Measurements from ENCODE around the gene RXRG. TPM values are rescaled to one million over a fixed set of nuclear protein-coding genes. Genes with fewer than 3 reads are reported as not detected.

Gene RXRG
- total and polyA plus RNA-seq, 2 experiments from 2014 or later, result not detected

DNA sequence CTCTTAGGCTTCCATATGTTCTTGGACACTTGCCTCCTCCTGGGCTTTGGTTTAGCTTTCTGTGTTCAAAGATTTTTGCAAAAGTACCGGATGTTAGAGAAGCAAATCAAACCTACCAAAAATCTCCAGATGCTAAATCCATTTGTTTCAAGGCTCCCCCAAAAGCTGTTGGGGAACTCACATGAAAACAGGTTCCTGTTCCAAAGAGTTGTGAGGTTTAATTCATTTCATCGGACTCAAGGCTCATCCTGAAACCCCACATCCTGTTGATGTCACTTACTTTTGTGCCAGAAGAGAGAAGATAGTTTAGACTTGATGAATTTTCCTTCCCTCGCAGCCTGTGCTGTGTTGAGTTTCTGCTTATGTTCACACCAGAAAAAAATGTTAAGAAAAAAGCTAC lies 41.7 kb upstream of the RXRG start:
- WGBS, 2 experiments (ENCODE audit: low coverage in 1 of 2, low lambda C conversion rate in 2 of 2, missing lambda C conversion rate in 2 of 2), result 62 to 66% methylated on average over 3 of the region's 3 CpGs
- no peak for DNase-seq
- Histone ChIP-seq H4K20me1 (ENCODE audit: insufficient read depth) (no peaks in the 10 kb centered on the region), H3K79me2 (ENCODE audit: insufficient read depth) (no peaks in the 10 kb centered on the region), H3K27ac (no peak overlapping the region), H3K9me2 (ENCODE audit: insufficient read depth) (no peaks in the 10 kb centered on the region), H3K27me3 (replicated peaks; ENCODE audit: insufficient read depth) (peaks cover 67% of the 10 kb centered on the region), H3F3A (ENCODE audit: insufficient read depth) (no peaks in the 10 kb centered on the region), H3K36me3 (ENCODE audit: low read depth) (no peaks in the 10 kb centered on the region), H3K4me2 (ENCODE audit: unreplicated experiment) (no peak overlapping the region), H3K4me3 (no peak overlapping the region), H3K9ac (no peak overlapping the region), H2AFZ (no peak overlapping the region), H3K4me1 (ENCODE audit: insufficient read depth) (0 out of 2 replicates have a peak, but pooled peaks cover 2% of the 10 kb centered on the region), H3K9me3 (ENCODE audit: low read depth) (no peaks in the 10 kb centered on the region)
- TF ChIP-seq EZH2 (IDR thresholded peaks at IDR 0.05; ENCODE audit: insufficient read depth, poor library complexity, severe bottlenecking), result no peak
- no peak for TF ChIP-seq EZH2phosphoT487 (IDR thresholded peaks at IDR 0.05; ENCODE audit: insufficient read depth, low read depth)
- in situ Hi-C loops (cut with MboI), result no loop called here

GRCh38 chr1:165485716-165486115 lies 40.8 kb upstream of the RXRG start:
- no peak overlapping the region for H2AFZ ChIP-seq
- no peaks in the 10 kb centered on the region for H3F3A ChIP-seq (ENCODE audit: insufficient read depth)
- H3K4me3 ChIP-seq, result no peak overlapping the region
- H3K79me2 ChIP-seq (ENCODE audit: insufficient read depth), result no peaks in the 10 kb centered on the region
- H3K4me1 ChIP-seq (ENCODE audit: insufficient read depth), result 0 out of 2 replicates have a peak, but pooled peaks cover 2% of the 10 kb centered on the region
- no peak overlapping the region for H3K27ac ChIP-seq
- no peaks in the 10 kb centered on the region for H3K9me3 ChIP-seq (ENCODE audit: low read depth)
- no peaks in the 10 kb centered on the region for H3K36me3 ChIP-seq (ENCODE audit: low read depth)
- in situ Hi-C loops (cut with MboI), result no loop called here
- no peak for DNase-seq
- H4K20me1 ChIP-seq (ENCODE audit: insufficient read depth), result no peaks in the 10 kb centered on the region
- no peak overlapping the region for H3K4me2 ChIP-seq (ENCODE audit: unreplicated experiment)
- H3K9me2 ChIP-seq (ENCODE audit: insufficient read depth), result no peaks in the 10 kb centered on the region
- peaks cover 61% of the 10 kb centered on the region for H3K27me3 ChIP-seq (replicated peaks; ENCODE audit: insufficient read depth)
- TF ChIP-seq EZH2 (IDR thresholded peaks at IDR 0.05; ENCODE audit: insufficient read depth, poor library complexity, severe bottlenecking) (no peak), EZH2phosphoT487 (IDR thresholded peaks at IDR 0.05; ENCODE audit: insufficient read depth, low read depth) (no peak)
- H3K9ac ChIP-seq, result no peak overlapping the region
- 79% methylated on average over 5 of the region's 5 CpGs for WGBS, 2 experiments (ENCODE audit: low coverage in 1 of 2, low lambda C conversion rate in 2 of 2, missing lambda C conversion rate in 2 of 2)

GRCh38 chr1:165484532-165484931 lies 39.6 kb upstream of the RXRG start:
- Histone ChIP-seq H3K79me2 (ENCODE audit: insufficient read depth) (no peaks in the 10 kb centered on the region), H3K9me2 (ENCODE audit: insufficient read depth) (no peaks in the 10 kb centered on the region), H3K27me3 (replicated peaks; ENCODE audit: insufficient read depth) (peaks cover 62% of the 10 kb centered on the region), H3K27ac (no peak overlapping the region), H4K20me1 (ENCODE audit: insufficient read depth) (no peaks in the 10 kb centered on the region), H3K36me3 (ENCODE audit: low read depth) (no peaks in the 10 kb centered on the region), H3K9ac (no peak overlapping the region), H2AFZ (no peak overlapping the region), H3K4me1 (ENCODE audit: insufficient read depth) (0 out of 2 replicates have a peak, but pooled peaks cover 2% of the 10 kb centered on the region), H3K4me2 (ENCODE audit: unreplicated experiment) (no peak overlapping the region), H3F3A (ENCODE audit: insufficient read depth) (no peaks in the 10 kb centered on the region), H3K4me3 (no peak overlapping the region), H3K9me3 (ENCODE audit: low read depth) (no peaks in the 10 kb centered on the region)
- no peak for DNase-seq
- TF ChIP-seq EZH2phosphoT487 (IDR thresholded peaks at IDR 0.05; ENCODE audit: insufficient read depth, low read depth) (no peak), EZH2 (IDR thresholded peaks at IDR 0.05; ENCODE audit: insufficient read depth, poor library complexity, severe bottlenecking) (no peak)
- in situ Hi-C loops (cut with MboI), result no loop called here
- 96 to 100% methylated on average over 1 of the region's 1 CpG for WGBS, 2 experiments (ENCODE audit: low coverage in 1 of 2, low lambda C conversion rate in 2 of 2, missing lambda C conversion rate in 2 of 2)

GRCh38 chr1:165483412-165483811 lies 38.5 kb upstream of the RXRG start:
- no peak overlapping the region for H3K27ac ChIP-seq
- no peak for DNase-seq
- H3K4me2 ChIP-seq (ENCODE audit: unreplicated experiment), result no peak overlapping the region
- in situ Hi-C loops (cut with MboI), result no loop called here
- no peaks in the 10 kb centered on the region for H4K20me1 ChIP-seq (ENCODE audit: insufficient read depth)
- 0 out of 2 replicates have a peak, but pooled peaks cover 2% of the 10 kb centered on the region for H3K4me1 ChIP-seq (ENCODE audit: insufficient read depth)
- H3K9me2 ChIP-seq (ENCODE audit: insufficient read depth), result no peaks in the 10 kb centered on the region
- no peak overlapping the region for H3K4me3 ChIP-seq
- WGBS, 2 experiments (ENCODE audit: low coverage in 1 of 2, low lambda C conversion rate in 2 of 2, missing lambda C conversion rate in 2 of 2), result 70 to 77% methylated on average over 4 of the region's 4 CpGs
- H3K9ac ChIP-seq, result no peak overlapping the region
- H3K9me3 ChIP-seq (ENCODE audit: low read depth), result no peaks in the 10 kb centered on the region
- H3K79me2 ChIP-seq (ENCODE audit: insufficient read depth), result no peaks in the 10 kb centered on the region
- TF ChIP-seq EZH2 (IDR thresholded peaks at IDR 0.05; ENCODE audit: insufficient read depth, poor library complexity, severe bottlenecking) (no peak), EZH2phosphoT487 (IDR thresholded peaks at IDR 0.05; ENCODE audit: insufficient read depth, low read depth) (no peak)
- no peaks in the 10 kb centered on the region for H3F3A ChIP-seq (ENCODE audit: insufficient read depth)
- H3K36me3 ChIP-seq (ENCODE audit: low read depth), result no peaks in the 10 kb centered on the region
- no peak overlapping the region for H2AFZ ChIP-seq
- H3K27me3 ChIP-seq (replicated peaks; ENCODE audit: insufficient read depth), result peaks cover 59% of the 10 kb centered on the region

All from GM23248 (cell line).